Measurements from ENCODE around the gene ZMYND11. TPM values are rescaled to one million over a fixed set of nuclear protein-coding genes. Genes with fewer than 3 reads are reported as not detected.

ZMYND11 gene
- polyA plus RNA-seq, 2 of the 4 experiments (the other 2 are of a cell fraction), result 47.7 to 99.7 TPM

- TF ChIP-seq MYC (IDR thresholded peaks at IDR 0.05; ENCODE audit: borderline replicate concordance, low read length) (no peak), TFCP2L1 (CRISPR knock-in tag; IDR thresholded peaks at IDR 0.05) (no peak), SMC3 (IDR thresholded peaks at IDR 0.05) (no peak), ESRRA (IDR thresholded peaks at IDR 0.05; ENCODE audit: borderline replicate concordance, low read length) (no peak), FOSL2 (IDR thresholded peaks at IDR 0.05) (no peak), FOSL2 (CRISPR knock-in tag; IDR thresholded peaks at IDR 0.05) (no peak), CEBPB (IDR thresholded peaks at IDR 0.05) (no peak), CHD4 (IDR thresholded peaks at IDR 0.05; ENCODE audit: borderline replicate concordance) (no peak), POLR2AphosphoS2 (conservative IDR thresholded peaks at IDR 0.05; ENCODE audit: low read length) (no peak)
- TF ChIP-seq, protein P1, sequence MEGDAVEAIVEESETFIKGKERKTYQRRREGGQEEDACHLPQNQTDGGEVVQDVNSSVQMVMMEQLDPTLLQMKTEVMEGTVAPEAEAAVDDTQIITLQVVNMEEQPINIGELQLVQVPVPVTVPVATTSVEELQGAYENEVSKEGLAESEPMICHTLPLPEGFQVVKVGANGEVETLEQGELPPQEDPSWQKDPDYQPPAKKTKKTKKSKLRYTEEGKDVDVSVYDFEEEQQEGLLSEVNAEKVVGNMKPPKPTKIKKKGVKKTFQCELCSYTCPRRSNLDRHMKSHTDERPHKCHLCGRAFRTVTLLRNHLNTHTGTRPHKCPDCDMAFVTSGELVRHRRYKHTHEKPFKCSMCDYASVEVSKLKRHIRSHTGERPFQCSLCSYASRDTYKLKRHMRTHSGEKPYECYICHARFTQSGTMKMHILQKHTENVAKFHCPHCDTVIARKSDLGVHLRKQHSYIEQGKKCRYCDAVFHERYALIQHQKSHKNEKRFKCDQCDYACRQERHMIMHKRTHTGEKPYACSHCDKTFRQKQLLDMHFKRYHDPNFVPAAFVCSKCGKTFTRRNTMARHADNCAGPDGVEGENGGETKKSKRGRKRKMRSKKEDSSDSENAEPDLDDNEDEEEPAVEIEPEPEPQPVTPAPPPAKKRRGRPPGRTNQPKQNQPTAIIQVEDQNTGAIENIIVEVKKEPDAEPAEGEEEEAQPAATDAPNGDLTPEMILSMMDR (IDR thresholded peaks at IDR 0.05), result no peak
Observed at GRCh38 chr10:246431-246830, 111.2 kb downstream of the ZMYND11 start (continued).

- POLR2A ChIA-PET, result no interaction called here
- H3K4me3 ChIP-seq, result no peak overlapping the region
- CTCF ChIA-PET, result interaction anchor here (1.5 to 2.5 kb wide), 2 partner anchors 17 to 22 kb away, joined by 4 to 10 read pairs; no protein-coding TSS in a partner anchor
- WGBS (ENCODE audit: missing lambda C conversion rate), result 96% methylated on average over 4 of the region's 4 CpGs
- H3K27ac ChIP-seq, result no peak overlapping the region
- H3K4me2 ChIP-seq, result no peak overlapping the region
- no peaks in the 10 kb centered on the region for H3K4me1 ChIP-seq
- DNase-seq (ENCODE audit: low read depth in 1 of 2, low spot score in 1 of 2) (no peak), ATAC-seq (no peak), FAIRE-seq (no peak)
- no peaks in the 10 kb centered on the region for H3K9me3 ChIP-seq
- TF ChIP-seq, protein P2, sequence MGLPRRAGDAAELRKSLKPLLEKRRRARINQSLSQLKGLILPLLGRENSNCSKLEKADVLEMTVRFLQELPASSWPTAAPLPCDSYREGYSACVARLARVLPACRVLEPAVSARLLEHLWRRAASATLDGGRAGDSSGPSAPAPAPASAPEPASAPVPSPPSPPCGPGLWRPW (IDR thresholded peaks at IDR 0.05), result no peak
- TF ChIP-seq POLR2A (IDR thresholded peaks at IDR 0.05; ENCODE audit: low read length), result no peak
- no peak for TF ChIP-seq ATOH8 (CRISPR knock-in tag; IDR thresholded peaks at IDR 0.05; ENCODE audit: low read depth)
- TF ChIP-seq ZSCAN20 (CRISPR knock-in tag; IDR thresholded peaks at IDR 0.05), result no peak
- no peak for TF ChIP-seq POLR2AphosphoS2 (conservative IDR thresholded peaks at IDR 0.05; ENCODE audit: low read length)
- TF ChIP-seq, protein P3, sequence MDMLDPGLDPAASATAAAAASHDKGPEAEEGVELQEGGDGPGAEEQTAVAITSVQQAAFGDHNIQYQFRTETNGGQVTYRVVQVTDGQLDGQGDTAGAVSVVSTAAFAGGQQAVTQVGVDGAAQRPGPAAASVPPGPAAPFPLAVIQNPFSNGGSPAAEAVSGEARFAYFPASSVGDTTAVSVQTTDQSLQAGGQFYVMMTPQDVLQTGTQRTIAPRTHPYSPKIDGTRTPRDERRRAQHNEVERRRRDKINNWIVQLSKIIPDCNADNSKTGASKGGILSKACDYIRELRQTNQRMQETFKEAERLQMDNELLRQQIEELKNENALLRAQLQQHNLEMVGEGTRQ (IDR thresholded peaks at IDR 0.05), result no peak
- TF ChIP-seq, protein P4, sequence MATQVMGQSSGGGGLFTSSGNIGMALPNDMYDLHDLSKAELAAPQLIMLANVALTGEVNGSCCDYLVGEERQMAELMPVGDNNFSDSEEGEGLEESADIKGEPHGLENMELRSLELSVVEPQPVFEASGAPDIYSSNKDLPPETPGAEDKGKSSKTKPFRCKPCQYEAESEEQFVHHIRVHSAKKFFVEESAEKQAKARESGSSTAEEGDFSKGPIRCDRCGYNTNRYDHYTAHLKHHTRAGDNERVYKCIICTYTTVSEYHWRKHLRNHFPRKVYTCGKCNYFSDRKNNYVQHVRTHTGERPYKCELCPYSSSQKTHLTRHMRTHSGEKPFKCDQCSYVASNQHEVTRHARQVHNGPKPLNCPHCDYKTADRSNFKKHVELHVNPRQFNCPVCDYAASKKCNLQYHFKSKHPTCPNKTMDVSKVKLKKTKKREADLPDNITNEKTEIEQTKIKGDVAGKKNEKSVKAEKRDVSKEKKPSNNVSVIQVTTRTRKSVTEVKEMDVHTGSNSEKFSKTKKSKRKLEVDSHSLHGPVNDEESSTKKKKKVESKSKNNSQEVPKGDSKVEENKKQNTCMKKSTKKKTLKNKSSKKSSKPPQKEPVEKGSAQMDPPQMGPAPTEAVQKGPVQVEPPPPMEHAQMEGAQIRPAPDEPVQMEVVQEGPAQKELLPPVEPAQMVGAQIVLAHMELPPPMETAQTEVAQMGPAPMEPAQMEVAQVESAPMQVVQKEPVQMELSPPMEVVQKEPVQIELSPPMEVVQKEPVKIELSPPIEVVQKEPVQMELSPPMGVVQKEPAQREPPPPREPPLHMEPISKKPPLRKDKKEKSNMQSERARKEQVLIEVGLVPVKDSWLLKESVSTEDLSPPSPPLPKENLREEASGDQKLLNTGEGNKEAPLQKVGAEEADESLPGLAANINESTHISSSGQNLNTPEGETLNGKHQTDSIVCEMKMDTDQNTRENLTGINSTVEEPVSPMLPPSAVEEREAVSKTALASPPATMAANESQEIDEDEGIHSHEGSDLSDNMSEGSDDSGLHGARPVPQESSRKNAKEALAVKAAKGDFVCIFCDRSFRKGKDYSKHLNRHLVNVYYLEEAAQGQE (IDR thresholded peaks at IDR 0.05), result no peak
- no peak for TF ChIP-seq RNF2 (IDR thresholded peaks at IDR 0.05; ENCODE audit: borderline replicate concordance, low read depth)
- no peak for TF ChIP-seq HOXA7 (CRISPR knock-in tag; IDR thresholded peaks at IDR 0.05)
Observed at GRCh38 chr10:247480-247879, 112.2 kb downstream of the ZMYND11 start.

DNA sequence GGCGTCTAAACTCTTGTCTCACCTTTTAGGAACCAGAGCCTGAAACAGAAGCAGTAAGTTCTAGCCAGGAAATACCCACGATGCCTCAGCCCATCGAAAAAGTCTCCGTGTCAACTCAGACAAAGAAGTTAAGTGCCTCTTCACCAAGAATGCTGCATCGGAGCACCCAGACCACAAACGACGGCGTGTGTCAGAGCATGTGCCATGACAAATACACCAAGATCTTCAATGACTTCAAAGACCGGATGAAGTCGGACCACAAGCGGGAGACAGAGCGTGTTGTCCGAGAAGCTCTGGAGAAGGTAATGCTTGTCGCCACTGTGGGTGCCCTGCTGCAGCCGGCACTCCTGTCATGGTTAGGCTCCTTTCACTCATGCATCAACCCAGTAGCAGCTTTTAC lies 113.1 kb downstream of the ZMYND11 start:
- Histone ChIP-seq H3K4me1 (no peaks in the 10 kb centered on the region), H3K9me3 (no peaks in the 10 kb centered on the region), H3K4me3 (no peak overlapping the region), H3K27ac (no peak overlapping the region), H3K4me2 (no peak overlapping the region)
- 97% methylated on average over 15 of the region's 15 CpGs for WGBS (ENCODE audit: missing lambda C conversion rate)
- DNase-seq (ENCODE audit: low read depth in 1 of 2, low spot score in 1 of 2) (no peak), FAIRE-seq (no peak), ATAC-seq (no peak)
- ChIA-PET CTCF (interaction anchor here (0.5 to 2.5 kb wide), 3 partner anchors 18 to 90 kb away, joined by 3 to 10 read pairs (median 4); no protein-coding TSS in a partner anchor), POLR2A (no interaction called here)
- TF ChIP-seq, protein P5, sequence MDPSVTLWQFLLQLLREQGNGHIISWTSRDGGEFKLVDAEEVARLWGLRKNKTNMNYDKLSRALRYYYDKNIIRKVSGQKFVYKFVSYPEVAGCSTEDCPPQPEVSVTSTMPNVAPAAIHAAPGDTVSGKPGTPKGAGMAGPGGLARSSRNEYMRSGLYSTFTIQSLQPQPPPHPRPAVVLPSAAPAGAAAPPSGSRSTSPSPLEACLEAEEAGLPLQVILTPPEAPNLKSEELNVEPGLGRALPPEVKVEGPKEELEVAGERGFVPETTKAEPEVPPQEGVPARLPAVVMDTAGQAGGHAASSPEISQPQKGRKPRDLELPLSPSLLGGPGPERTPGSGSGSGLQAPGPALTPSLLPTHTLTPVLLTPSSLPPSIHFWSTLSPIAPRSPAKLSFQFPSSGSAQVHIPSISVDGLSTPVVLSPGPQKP (IDR thresholded peaks at IDR 0.05; ENCODE audit: low read depth, low read length), result no peak
- TF ChIP-seq PHF8 (IDR thresholded peaks at IDR 0.05; ENCODE audit: borderline replicate concordance, low read depth), result no peak
- TF ChIP-seq NFE2L2 (conservative IDR thresholded peaks at IDR 0.05; ENCODE audit: low read length), result no peak
- TF ChIP-seq POLR2A (IDR thresholded peaks at IDR 0.05; ENCODE audit: low read length), result no peak
- no peak for TF ChIP-seq JUN (IDR thresholded peaks at IDR 0.05)
- no peak for TF ChIP-seq BCL3 (IDR thresholded peaks at IDR 0.05)
- no peak for TF ChIP-seq CHD2 (IDR thresholded peaks at IDR 0.05; ENCODE audit: low read length, partially characterized antibody)
- TF ChIP-seq ZFP36 (IDR thresholded peaks at IDR 0.05; ENCODE audit: borderline replicate concordance, partially characterized antibody), result no peak
- TF ChIP-seq MAX (IDR thresholded peaks at IDR 0.05), result no peak
- TF ChIP-seq GATA3 (IDR thresholded peaks at IDR 0.05; ENCODE audit: borderline replicate concordance), result no peak

Data from A549 (cell line).